Sigmoid colon (tissue), 7 donors: ENCODE results near the gene PPP2R2B. TPM values are rescaled to one million over a fixed set of nuclear protein-coding genes. Genes with fewer than 3 reads are reported as not detected.

Experiments
- DNase-seq: peaks from one replicate; pipeline ENCODE4 v3.0.0-alpha.2; 2019
- H3K27ac ChIP-seq, 4 donors: fragments of 200-600 bp; sonication (generic); one replicate each; pipeline ENCODE4 v1.5.1; 2016 to 2019; ENCODE audit warnings: mild to moderate bottlenecking in 1 of 4
- H3K27me3 ChIP-seq, 3 donors: fragments of 200-600 bp; sonication (generic); one replicate each; pipeline ENCODE4 v1.5.1; 2019; ENCODE audit warnings: mild to moderate bottlenecking in 1 of 3
- H3K36me3 ChIP-seq, 4 donors: fragments of 200-600 bp; sonication (generic); one replicate each; pipeline ENCODE4 v1.5.1; 2016 to 2019
- H3K4me1 ChIP-seq, 4 donors: fragments of 200-600 bp; sonication (generic); one replicate each; pipeline ENCODE4 v1.5.1; 2017 to 2019
- H3K4me3 ChIP-seq, 4 donors: fragments of 200-600 bp; sonication (generic); one replicate each; pipeline ENCODE4 v1.5.1; 2017 to 2019; ENCODE audit warnings: mild to moderate bottlenecking in 2 of 4, moderate library complexity in 1 of 4
- H3K9me3 ChIP-seq, 4 donors: fragments of 200-600 bp in 3 of 4; sonication (generic) in 3 of 4; one replicate each; pipeline versions ENCODE4 v1.5.1 to v1.6.1; 2013 to 2019
- CTCF ChIP-seq, 4 experiments: fragments of 450-650 bp in 3 of 4; fragments of 200-600 bp in 1 of 4; IDR thresholded peaks; one replicate each; pipeline ENCODE4 v1.5.1; 2016 to 2019; ENCODE audit warnings: antibody characterized with exemption in 4 of 4, mild to moderate bottlenecking in 3 of 4, moderate library complexity in 2 of 4
- EP300 ChIP-seq, 4 donors: sonication (generic); formaldehyde crosslinking; IDR thresholded peaks; one replicate each; pipeline ENCODE4 v1.6.1; 2017; ENCODE audit warnings: antibody characterized with exemption in 4 of 4
- POLR2A ChIP-seq, 2 donors: fragments of 450-650 bp; IDR thresholded peaks; one replicate each; pipeline ENCODE4 v1.6.1; 2016; ENCODE audit warnings: antibody characterized with exemption in 2 of 2, mild to moderate bottlenecking in 2 of 2, moderate library complexity in 2 of 2
- POLR2AphosphoS5 ChIP-seq, 4 donors: sonication (generic); formaldehyde crosslinking; IDR thresholded peaks; one replicate each; pipeline ENCODE4 v1.6.1; 2017; ENCODE audit warnings: antibody characterized with exemption in 4 of 4
- WGBS, 2 donors: extraction: QIAGEN DNeasy Blood & Tissue Kit; methylation state at CpG; one replicate each; pipeline ENCODE4 v1.1.7; 2013; 5-methylcytosine and 5-hydroxymethylcytosine counted together
- intact Hi-C: fragments of 100-400 bp; cut with DNase I; formaldehyde crosslinking; loops from one replicate; pipeline ENCODE4 v1.15.1; 2023
- polyA plus RNA-seq, 3 donors: library from polyadenylated mRNA; stranded (reverse); fragments of 200-250 nt; gene quantifications; one replicate each; pipeline ENCODE4 v1.2.3, GENCODE V29; 2013
- total RNA-seq, 4 donors: library from RNA; depleted of rRNA; stranded (reverse); fragments of >200 nt; gene quantifications; one replicate each; pipeline ENCODE4 v1.1.0, GENCODE V29; 2016
- donor health status: healthy with polysubstance abuse.
- donor health status: Bipolar disorder and iron deficiency.
- donor health status: healthy.

The PPP2R2B gene
- total RNA-seq (10 to 100 TPM in 2 of 4 donors, 1 to 10 TPM in 2; 5.6 to 19.6 (median 11.8) TPM), polyA plus RNA-seq (1 to 10 TPM in 1 of 3 donors, under 1 TPM in 1, not detected in 1; 0.60 to 1.6 TPM)

GRCh38 chr5:146878476-146879172 lies at the start of gene PPP2R2B:
PPP2R2B (minus strand) TSS chr5:146878757.
- peaks cover 0 to 13% (median 0%) of the 10 kb centered on the region in 3 donors for H3K27me3 ChIP-seq
- no peaks in the 10 kb centered on the region for H3K36me3 ChIP-seq
- H3K27ac ChIP-seq, result peak within 1 kb of the TSS in 3 of 4 donors; percentile 14 to 57 (median 28)
- H3K4me1 ChIP-seq, result peaks cover 0 to 27% (median 20%) of the 10 kb centered on the region in 4 donors
- H3K4me3 ChIP-seq, result peak within 1 kb of the TSS; percentile 43 to 71 (median 62)
- intact Hi-C loops, result no loop called here
- peak; percentile 66 for DNase-seq
- H3K9me3 ChIP-seq, result no peaks in the 10 kb centered on the region
- no peak for TF ChIP-seq EP300 (IDR thresholded peaks at IDR 0.05)
- TF ChIP-seq POLR2AphosphoS5 (IDR thresholded peaks at IDR 0.05), result peak in 2 of 4 donors; percentile 18 to 36
- no peak for TF ChIP-seq POLR2A (IDR thresholded peaks at IDR 0.05)
- no peak for TF ChIP-seq CTCF (IDR thresholded peaks at IDR 0.05)
- 1 to 5% methylated on average over 40 of the region's 40 CpGs for WGBS, 2 donors

GRCh38 chr5:146924132-146924531 lies 45.6 kb upstream of the PPP2R2B start:
- no peaks in the 10 kb centered on the region for H3K36me3 ChIP-seq
- H3K27me3 ChIP-seq, result no peaks in the 10 kb centered on the region
- no peak overlapping the region for H3K27ac ChIP-seq
- H3K4me3 ChIP-seq, result no peak overlapping the region
- H3K9me3 ChIP-seq, result no peaks in the 10 kb centered on the region
- DNase-seq, result no peak
- no peak for TF ChIP-seq POLR2AphosphoS5 (IDR thresholded peaks at IDR 0.05)
- TF ChIP-seq EP300 (IDR thresholded peaks at IDR 0.05), result no peak
- TF ChIP-seq CTCF (IDR thresholded peaks at IDR 0.05), result no peak
- TF ChIP-seq POLR2A (IDR thresholded peaks at IDR 0.05), result no peak
- no peaks in the 10 kb centered on the region for H3K4me1 ChIP-seq
- intact Hi-C loops, result no loop called here

- TF ChIP-seq POLR2A (IDR thresholded peaks at IDR 0.05) (no peak), POLR2AphosphoS5 (IDR thresholded peaks at IDR 0.05) (no peak), CTCF (IDR thresholded peaks at IDR 0.05) (no peak), EP300 (IDR thresholded peaks at IDR 0.05) (no peak)
- H3K27me3 ChIP-seq, result no peaks in the 10 kb centered on the region
- 62 to 70% methylated on average over 4 of the region's 4 CpGs for WGBS, 2 donors
- no peaks in the 10 kb centered on the region for H3K36me3 ChIP-seq
- no peak overlapping the region for H3K4me3 ChIP-seq
- DNase-seq, result no peak
- intact Hi-C loops, result no loop called here
- H3K27ac ChIP-seq, result no peak overlapping the region
- no peaks in the 10 kb centered on the region for H3K4me1 ChIP-seq
- no peaks in the 10 kb centered on the region for H3K9me3 ChIP-seq
These were observed 42.7 kb upstream of the PPP2R2B start for GRCh38 chr5:146921225-146921624.

GRCh38 chr5:146920351-146920881 lies 41.9 kb upstream of the PPP2R2B start:
- H3K27me3 ChIP-seq, result no peaks in the 10 kb centered on the region
- intact Hi-C loops, result no loop called here

More at GRCh38 chr5:146920351-146920881, 41.9 kb upstream of the PPP2R2B start:
- Histone ChIP-seq H3K27ac (no peak overlapping the region), H3K9me3 (no peaks in the 10 kb centered on the region), H3K4me3 (no peak overlapping the region), H3K36me3 (no peaks in the 10 kb centered on the region), H3K4me1 (no peaks in the 10 kb centered on the region)
- no peak for TF ChIP-seq POLR2A (IDR thresholded peaks at IDR 0.05)
- TF ChIP-seq POLR2AphosphoS5 (IDR thresholded peaks at IDR 0.05), result no peak
- no peak for TF ChIP-seq EP300 (IDR thresholded peaks at IDR 0.05)
- no peak for TF ChIP-seq CTCF (IDR thresholded peaks at IDR 0.05)
- WGBS, 2 donors, result 33 to 51% methylated on average over 7 of the region's 7 CpGs
- DNase-seq, result no peak
